HCT116 (cell line): ENCODE measurements around the gene IL10RB. TPM values are rescaled to one million over a fixed set of nuclear protein-coding genes. Genes with fewer than 3 reads are reported as not detected.
A peak's percentile ranks its signal among the peaks of the same experiment; 100 is the strongest.

Experiments used
- ATAC-seq: fragments of 200-7000 bp; cut with Tn5 transposase; 2 replicates; pipeline ENCODE4 v1.9.1; 2020; ENCODE audit warnings: mild to moderate bottlenecking, moderate library complexity
- BruUV-seq: library from RNA; stranded (reverse); fragments of 400-500 nt; replicated peaks from 2 replicates; lab custom pipeline; 2021; lab: Mats Ljungman, UMichigan
- CTCF ChIA-PET: fragments of 300-600 bp; sonication (Branson Sonifier 250); formaldehyde crosslinking; loops from one replicate; lab custom pipeline; 2021; ENCODE audit warnings: antibody characterized with exemption; lab: Charles Lee
- POLR2A ChIA-PET: fragments of 300-600, 350-600 bp; sonication (Branson Sonifier 250); formaldehyde crosslinking; loops from one replicate; lab custom pipeline; 2021; ENCODE audit warnings: antibody characterized with exemption; lab: Charles Lee
- RAD21 ChIA-PET, 2 experiments: fragments of 300-600 bp; sonication (Branson Sonifier 250); formaldehyde crosslinking; loops; one replicate each; lab custom pipeline; 2023; ENCODE audit warnings: low total read pairs in 2 of 2; ENCODE audit not compliant: uncharacterized antibody in 2 of 2, unreplicated experiment in 2 of 2, low non-redundant PET in 1 of 2; lab: Charles Lee
- DNase-seq: peaks from one replicate; pipeline ENCODE4 v3.0.0-alpha.2; 2010; ENCODE audit warnings: low read depth, low spot score
- H2AFZ ChIP-seq: fragments of 200-600 bp; shearing (Covaris generic), sonication (generic); 2 replicates; pipeline ENCODE4 v1.6.1; 2017; ENCODE audit warnings: low read depth, mixed run types, mixed read lengths, antibody characterized with exemption, low read length; ENCODE audit not compliant: poor library complexity, severe bottlenecking
- H3K27ac ChIP-seq: 2 replicates; pipeline ENCODE4 v1.5.1; 2012; ENCODE audit warnings: low read depth, low read length
- H3K27me3 ChIP-seq: fragments of 200-600 bp; sonication (generic); 2 replicates; pipeline ENCODE4 v1.6.1; 2016; ENCODE audit warnings: mixed run types, low read length, mixed read lengths; ENCODE audit not compliant: insufficient read depth
- H3K36me3 ChIP-seq, 2 experiments: fragments of 200-500 bp in 1 of 2; fragments of 200-600 bp in 1 of 2; sonication (Bioruptor generic) in 1 of 2; sonication (generic) in 1 of 2; 2 replicates each; pipeline versions ENCODE4 v1.5.1 to v1.6.1; 2014 to 2016; ENCODE audit warnings: low read length in 2 of 2, inconsistent platforms in 1 of 2, mixed read lengths in 1 of 2, mixed run types in 1 of 2; ENCODE audit not compliant: insufficient read depth in 2 of 2, control insufficient read depth in 1 of 2
- H3K4me1 ChIP-seq, 2 experiments: fragments of 200-600 bp in 1 of 2; sonication (generic) in 1 of 2; 2 replicates each; pipeline versions ENCODE4 v1.5.1 to v1.6.1; 2012 to 2017; ENCODE audit warnings: low read length in 2 of 2, inconsistent platforms in 1 of 2, mild to moderate bottlenecking in 1 of 2, mixed read lengths in 1 of 2, mixed run types in 1 of 2, moderate library complexity in 1 of 2; ENCODE audit not compliant: insufficient read depth in 2 of 2, control insufficient read depth in 1 of 2
- H3K4me2 ChIP-seq: fragments of 200-600 bp; sonication (generic); 2 replicates; pipeline ENCODE4 v1.6.1; 2017; ENCODE audit warnings: mixed run types, low read length, mixed read lengths
- H3K4me3 ChIP-seq, 2 experiments: fragments of 200-600 bp in 1 of 2; sonication (generic) in 1 of 2; replicated peaks in 1 of 2; 2 replicates each; pipeline ENCODE4 v1.5.1; 2011 to 2016; ENCODE audit warnings: low read length in 2 of 2, control low read depth in 1 of 2, low read depth in 1 of 2, mild to moderate bottlenecking in 1 of 2, mixed read lengths in 1 of 2, mixed run types in 1 of 2
- H3K79me2 ChIP-seq: fragments of 200-600 bp; sonication (generic); 2 replicates; pipeline ENCODE4 v1.6.1; 2017; ENCODE audit warnings: mild to moderate bottlenecking, mixed run types, low read length, moderate library complexity, mixed read lengths; ENCODE audit not compliant: insufficient read depth
- H3K9ac ChIP-seq: fragments of 200-600 bp; sonication (generic); 2 replicates; pipeline ENCODE4 v1.6.1; 2016; ENCODE audit warnings: low read length, mixed read lengths
- H3K9me2 ChIP-seq: fragments of 200-600 bp; sonication (generic), shearing (Covaris generic); 2 replicates; pipeline ENCODE4 v1.6.1; 2017; ENCODE audit warnings: mixed run types, mild to moderate bottlenecking, moderate library complexity; ENCODE audit not compliant: insufficient read depth
- H3K9me3 ChIP-seq, 2 experiments: fragments of 200-500 bp in 1 of 2; fragments of 200-600 bp in 1 of 2; sonication (Bioruptor generic) in 1 of 2; sonication (generic) in 1 of 2; 2 replicates each; pipeline ENCODE4 v1.6.1; 2014 to 2017; ENCODE audit warnings: low read length in 2 of 2, mixed read lengths in 2 of 2, inconsistent platforms in 1 of 2, low read depth in 1 of 2, mild to moderate bottlenecking in 1 of 2, mixed run types in 1 of 2, moderate library complexity in 1 of 2; ENCODE audit not compliant: control insufficient read depth in 1 of 2, insufficient read depth in 1 of 2
- H4K20me1 ChIP-seq: fragments of 200-600 bp; sonication (generic), shearing (Covaris generic); 2 replicates; pipeline ENCODE4 v1.6.1; 2017; ENCODE audit warnings: mixed run types, mild to moderate bottlenecking, moderate library complexity; ENCODE audit not compliant: insufficient read depth
- ATF3 ChIP-seq: IDR thresholded peaks from 2 replicates; pipeline ENCODE4 v1.6.1; 2012
- CBX3 ChIP-seq: IDR thresholded peaks from 2 replicates; pipeline ENCODE4 v1.6.1; 2012; ENCODE audit warnings: low read depth
- EGR1 ChIP-seq: IDR thresholded peaks from 2 replicates; pipeline ENCODE4 v1.6.1; 2012; ENCODE audit warnings: low read depth
- EZH2phosphoT487 ChIP-seq: fragments of 200-600 bp; IDR thresholded peaks from 2 replicates; pipeline ENCODE4 v1.6.1; 2018; ENCODE audit warnings: antibody characterized with exemption, borderline replicate concordance
- FOSL1 ChIP-seq: IDR thresholded peaks from 2 replicates; pipeline ENCODE4 v1.6.1; 2012; ENCODE audit warnings: low read depth
- JUND ChIP-seq: IDR thresholded peaks from 2 replicates; pipeline ENCODE4 v1.6.1; 2012
- MAX ChIP-seq: IDR thresholded peaks from 2 replicates; pipeline ENCODE4 v1.6.1; 2012
- POLR2A ChIP-seq: IDR thresholded peaks from 2 replicates; pipeline ENCODE4 v1.7.0; 2011; ENCODE audit warnings: borderline replicate concordance; ENCODE audit not compliant: insufficient read depth, insufficient read length; ENCODE audit errors: extremely low read depth
- POLR2AphosphoS5 ChIP-seq: IDR thresholded peaks from 2 replicates; pipeline ENCODE4 v1.6.1; 2011; ENCODE audit warnings: mild to moderate bottlenecking, low read depth, low read length, moderate library complexity
- RAD21 ChIP-seq: IDR thresholded peaks from 2 replicates; pipeline ENCODE4 v1.6.1; 2012; ENCODE audit warnings: low read depth, mild to moderate bottlenecking
- REST ChIP-seq: IDR thresholded peaks from 2 replicates; pipeline ENCODE4 v1.6.1; 2012; ENCODE audit warnings: low read depth
- SIN3A ChIP-seq: IDR thresholded peaks from 2 replicates; pipeline ENCODE4 v1.6.1; 2012; ENCODE audit warnings: low read depth
- SRF ChIP-seq: IDR thresholded peaks from 2 replicates; pipeline ENCODE4 v1.6.1; 2012; ENCODE audit warnings: low read depth
- TCF7L2 ChIP-seq: IDR thresholded peaks from 2 replicates; pipeline ENCODE4 v1.7.0; 2011; ENCODE audit warnings: borderline replicate concordance, inconsistent platforms; ENCODE audit not compliant: insufficient read depth, insufficient read length; ENCODE audit errors: extremely low read depth
- YY1 ChIP-seq: IDR thresholded peaks from 2 replicates; pipeline ENCODE4 v1.6.1; 2011; ENCODE audit warnings: low read length, low read depth, moderate library complexity, mild to moderate bottlenecking; ENCODE audit not compliant: insufficient replicate concordance; ENCODE audit errors: extremely low read depth
- ZBTB33 ChIP-seq: IDR thresholded peaks from 2 replicates; pipeline ENCODE4 v1.6.1; 2011; ENCODE audit warnings: mild to moderate bottlenecking, low read length, moderate library complexity; ENCODE audit not compliant: insufficient replicate concordance; ENCODE audit errors: extremely low read depth
- ZFX ChIP-seq: fragments of 450-650 bp; IDR thresholded peaks from 2 replicates; pipeline ENCODE4 v1.6.1; 2017
- intact Hi-C: fragments of 100-400 bp; cut with micrococcal nuclease; formaldehyde crosslinking; loops from 2 replicates; pipeline ENCODE4 v1.10.0; 2022
- total RNA-seq: library from RNA; stranded (reverse); gene quantifications from one replicate; pipeline ENCODE4 v1.2.1, GENCODE V29; 2021; ENCODE audit not compliant: unreplicated experiment

Gene IL10RB
- total RNA-seq, 1 experiment from 2014 or later, result 13.7 TPM

- Histone ChIP-seq H4K20me1 (0 out of 2 replicates have a peak, but pooled peaks cover 4% of the 10 kb centered on the region), H3K4me1 (peaks cover 15 to 34% of the 10 kb centered on the region in 2 experiments), H3K9me2 (no peaks in the 10 kb centered on the region), H3K36me3 (no peaks in the 10 kb centered on the region; a peak in 1 of 4 replicates), H3K79me2 (no peaks in the 10 kb centered on the region), H3K9ac (peak overlapping the region; percentile 67), H3K27me3 (no peaks in the 10 kb centered on the region), H3K27ac (no peak overlapping the region), H3K4me2 (peak overlapping the region; percentile 76), H3K4me3 (peak overlapping the region; percentile 79 to 85), H3K9me3 (no peaks in the 10 kb centered on the region), H2AFZ (peak overlapping the region; percentile 80)
- RAD21 ChIA-PET, result no interaction called here
- no peak for ATAC-seq
- DNase-seq, result no peak
- TF ChIP-seq YY1 (no peak), EZH2phosphoT487 (no peak), REST (no peak), RAD21 (no peak), SRF (no peak), ATF3 (no peak), FOSL1 (no peak), TCF7L2 (no peak), ZFX (no peak), EGR1 (no peak), ZBTB33 (no peak), CBX3 (no peak), MAX (no peak), POLR2A (no peak), SIN3A (no peak), POLR2AphosphoS5 (no peak), JUND (no peak)
- BruUV-seq, result no TSS peak
- CTCF ChIA-PET, result interaction anchor here (1.0 kb wide), 1 partner anchor 96 kb away, joined by 3 read pairs; no protein-coding TSS in a partner anchor
- POLR2A ChIA-PET, result interaction anchor here (2.2 kb wide), 1 partner anchor 59 kb away, joined by 6 read pairs; the partner anchor contains the start of gene IFNAR1
- intact Hi-C loops, result no loop called here
Observed at GRCh38 chr21:33265664-33266049, 510 bp upstream of the IL10RB start.
